HepG2 (cell line): Measurements from ENCODE around the gene NEDD8.

Experiments
- CTCF ChIP-seq: sonication (generic); formaldehyde crosslinking; IDR thresholded peaks from 2 replicates; pipeline ENCODE4 v1.5.0; 2020; ENCODE audit warnings: mild to moderate bottlenecking, missing genetic modification reagents, moderate library complexity
- EP300 ChIP-seq, 3 experiments: sonication (generic) in 1 of 3; formaldehyde crosslinking in 1 of 3; IDR thresholded peaks; 2 replicates each; pipeline versions ENCODE4 v1.5.1 to v1.6.1; 2011 to 2020; ENCODE audit warnings: low read depth in 2 of 3, low read length in 2 of 3, borderline replicate concordance in 1 of 3, improper control_type of control experiment in 1 of 3, mild to moderate bottlenecking in 1 of 3, missing genetic modification reagents in 1 of 3, moderate library complexity in 1 of 3
- EZH2 ChIP-seq: conservative IDR thresholded peaks from 2 replicates; pipeline ENCODE4 v1.6.1; 2012; ENCODE audit warnings: mild to moderate bottlenecking, low read depth, low read length, moderate library complexity
- PAX8 ChIP-seq: sonication (generic); formaldehyde crosslinking; IDR thresholded peaks from 2 replicates; pipeline ENCODE4 v1.8.0; 2022; ENCODE audit warnings: mild to moderate bottlenecking, missing genetic modification reagents, borderline replicate concordance
- POLR2AphosphoS5 ChIP-seq: IDR thresholded peaks from 2 replicates; pipeline ENCODE4 v1.6.1; 2012; ENCODE audit warnings: low read depth, low read length
- TCF12 ChIP-seq, 2 experiments: fragments of 450-650 bp in 1 of 2; sonication (generic) in 1 of 2; formaldehyde crosslinking in 1 of 2; IDR thresholded peaks; 2 replicates each; pipeline versions ENCODE4 v1.6.1 to v1.8.0; 2017 to 2022; ENCODE audit warnings: antibody characterized with exemption in 1 of 2, mild to moderate bottlenecking in 1 of 2, missing genetic modification reagents in 1 of 2, moderate library complexity in 1 of 2
- YY1 ChIP-seq: IDR thresholded peaks from 2 replicates; pipeline ENCODE4 v1.6.1; 2011; ENCODE audit warnings: low read length, low read depth, moderate library complexity, mild to moderate bottlenecking; ENCODE audit not compliant: insufficient read depth, insufficient replicate concordance
- ZNF331 ChIP-seq: sonication (generic); formaldehyde crosslinking; IDR thresholded peaks from 2 replicates; pipeline ENCODE4 v1.4.0; 2020; ENCODE audit warnings: missing genetic modification reagents
- ZNF432 ChIP-seq: sonication (generic); formaldehyde crosslinking; IDR thresholded peaks from 2 replicates; pipeline ENCODE4 v1.5.0; 2020; ENCODE audit warnings: missing genetic modification reagents, mild to moderate bottlenecking, borderline replicate concordance
- ZNF597 ChIP-seq: sonication (generic); formaldehyde crosslinking; IDR thresholded peaks from 2 replicates; pipeline ENCODE4 v1.5.0; 2020; ENCODE audit warnings: missing genetic modification reagents
- ZNF687 ChIP-seq: sonication (generic); formaldehyde crosslinking; IDR thresholded peaks from 2 replicates; pipeline ENCODE4 v1.5.1; 2020; ENCODE audit warnings: mild to moderate bottlenecking, missing genetic modification reagents, moderate library complexity
- ZNF704 ChIP-seq: sonication (generic); formaldehyde crosslinking; IDR thresholded peaks from 2 replicates; pipeline ENCODE4 v1.8.1; 2023; ENCODE audit warnings: mild to moderate bottlenecking, inconsistent platforms, moderate library complexity, missing genetic modification reagents, borderline replicate concordance
- ZSCAN21 ChIP-seq: sonication (generic); formaldehyde crosslinking; IDR thresholded peaks from 2 replicates; pipeline ENCODE4 v1.8.0; 2022; ENCODE audit warnings: mild to moderate bottlenecking, missing genetic modification reagents, moderate library complexity, borderline replicate concordance

DNA sequence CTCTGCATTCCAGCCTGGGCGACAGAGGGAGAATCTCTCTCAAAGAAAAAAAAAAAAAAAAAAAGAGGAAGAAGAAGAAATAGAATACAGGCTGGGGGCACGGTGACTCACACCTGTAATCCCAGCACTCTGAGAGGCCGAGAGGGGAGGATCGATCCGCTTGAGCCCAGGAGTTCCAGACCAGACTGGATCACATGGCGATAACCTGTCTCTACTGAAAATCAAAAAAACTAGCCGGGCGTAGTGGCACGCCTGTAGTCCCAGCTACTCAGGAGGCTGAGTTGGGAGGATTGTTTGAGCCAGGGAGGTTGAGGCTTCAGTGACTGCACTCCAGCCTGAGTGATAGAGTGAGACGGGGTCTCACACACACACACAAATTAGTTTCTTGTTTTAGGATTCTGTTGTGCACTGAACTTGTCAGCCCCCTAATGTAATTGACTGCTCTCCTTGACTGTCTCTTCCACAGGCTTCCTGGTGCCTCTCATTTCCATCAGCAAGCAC, 11.2 kb upstream of the NEDD8 start:
- TF ChIP-seq ZNF432 (CRISPR knock-in tag) (no peak), TCF12 (IDR thresholded peaks at IDR 0.05) (no peak), TCF12 (CRISPR knock-in tag; IDR thresholded peaks at IDR 0.05) (no peak; the same call in 1 of the 2 replicates), ZNF597 (CRISPR knock-in tag) (peak; percentile 71; the same call in 1 of the 2 replicates), ZNF687 (CRISPR knock-in tag) (no peak), CTCF (CRISPR knock-in tag) (no peak), ZSCAN21 (CRISPR knock-in tag) (no peak), EZH2 (no peak), ZNF704 (CRISPR knock-in tag) (no peak), POLR2AphosphoS5 (no peak), ZNF331 (CRISPR knock-in tag) (no peak), PAX8 (CRISPR knock-in tag) (no peak), YY1 (no peak), EP300 (IDR thresholded peaks at IDR 0.05; ENCODE audit: low read depth in 2 of 2, low read length in 2 of 2) (no peak), EP300 (CRISPR knock-in tag; IDR thresholded peaks at IDR 0.05; ENCODE audit: borderline replicate concordance) (no peak)
